K562 (cell line): ENCODE measurements around the gene IGSF9. TPM values are rescaled to one million over a fixed set of nuclear protein-coding genes. Genes with fewer than 3 reads are reported as not detected.

Source experiments
- MLX ChIP-seq, 2 experiments: fragments of 450-650 bp in 1 of 2; sonication (generic) in 1 of 2; formaldehyde crosslinking; conservative IDR thresholded peaks; 2 replicates each; pipeline versions ENCODE4 v1.4.0 to v1.8.1; 2020 to 2022; ENCODE audit warnings: mild to moderate bottlenecking in 1 of 2, missing genetic modification reagents in 1 of 2
- RNF219 ChIP-seq: fragments of 250-450 bp; sonication (Bioruptor Pico); IDR thresholded peaks from 2 replicates; pipeline ENCODE4 v1.5.0; 2022; ENCODE audit warnings: mild to moderate bottlenecking
- ZNF668 ChIP-seq: fragments of 250-450 bp; sonication (Bioruptor Pico); IDR thresholded peaks from 2 replicates; pipeline ENCODE4 v1.8.0; 2022; ENCODE audit warnings: mild to moderate bottlenecking, inconsistent platforms
- ZNF785 ChIP-seq: fragments of 250-450 bp; sonication (Bioruptor Pico); IDR thresholded peaks from 2 replicates; pipeline ENCODE4 v1.4.0; 2020; ENCODE audit warnings: mild to moderate bottlenecking
- polyA plus RNA-seq, 8 experiments: library from polyadenylated mRNA; depleted of rRNA in 4 of 8; stranded (reverse) in 5 of 8; unstranded in 3 of 8; fragments of >200 nt; fragmentation: Nextera tagmentation in 2 of 8; fragmentation: Illumina TruSeq in 1 of 8; extraction: Ambion mirVana in 2 of 8; extraction: Trizol in 1 of 8; gene quantifications; 2 replicates each; pipeline versions ENCODE4 v1.2.1 to v1.2.3, GENCODE V29; 2011 to 2014; ENCODE audit warnings: inconsistent platforms in 1 of 8, missing spikeins in 1 of 8
- total RNA-seq, 7 experiments: library from RNA; depleted of rRNA in 6 of 7; stranded (reverse); fragments of >200 nt in 6 of 7; fragmentation: Illumina TruSeq in 2 of 7; extraction: Trizol in 2 of 7; gene quantifications; 2 replicates each; pipeline versions ENCODE4 v1.2.1 to v1.2.3, GENCODE V29; 2011 to 2021; ENCODE audit warnings: low replicate concordance in 1 of 7
- TF ChIP-seq, protein P1 (sequence below): fragments of 250-450 bp; sonication (Bioruptor Pico); IDR thresholded peaks from 2 replicates; pipeline ENCODE4 v1.4.0; 2020; ENCODE audit warnings: mild to moderate bottlenecking, moderate library complexity
- TF ChIP-seq, protein P2 (sequence below): fragments of 450-650 bp; formaldehyde crosslinking; IDR thresholded peaks from 2 replicates; pipeline ENCODE4 v1.4.0; 2022; ENCODE audit warnings: missing genetic modification characterization

The IGSF9 gene
- total and polyA plus RNA-seq, 9 of the 15 experiments (the other 6 are each of a cell fraction or from before 2014, with no cell fraction given), result 0.03 to 0.29 (median 0.07) TPM; not detected in 1

- TF ChIP-seq, protein P1, sequence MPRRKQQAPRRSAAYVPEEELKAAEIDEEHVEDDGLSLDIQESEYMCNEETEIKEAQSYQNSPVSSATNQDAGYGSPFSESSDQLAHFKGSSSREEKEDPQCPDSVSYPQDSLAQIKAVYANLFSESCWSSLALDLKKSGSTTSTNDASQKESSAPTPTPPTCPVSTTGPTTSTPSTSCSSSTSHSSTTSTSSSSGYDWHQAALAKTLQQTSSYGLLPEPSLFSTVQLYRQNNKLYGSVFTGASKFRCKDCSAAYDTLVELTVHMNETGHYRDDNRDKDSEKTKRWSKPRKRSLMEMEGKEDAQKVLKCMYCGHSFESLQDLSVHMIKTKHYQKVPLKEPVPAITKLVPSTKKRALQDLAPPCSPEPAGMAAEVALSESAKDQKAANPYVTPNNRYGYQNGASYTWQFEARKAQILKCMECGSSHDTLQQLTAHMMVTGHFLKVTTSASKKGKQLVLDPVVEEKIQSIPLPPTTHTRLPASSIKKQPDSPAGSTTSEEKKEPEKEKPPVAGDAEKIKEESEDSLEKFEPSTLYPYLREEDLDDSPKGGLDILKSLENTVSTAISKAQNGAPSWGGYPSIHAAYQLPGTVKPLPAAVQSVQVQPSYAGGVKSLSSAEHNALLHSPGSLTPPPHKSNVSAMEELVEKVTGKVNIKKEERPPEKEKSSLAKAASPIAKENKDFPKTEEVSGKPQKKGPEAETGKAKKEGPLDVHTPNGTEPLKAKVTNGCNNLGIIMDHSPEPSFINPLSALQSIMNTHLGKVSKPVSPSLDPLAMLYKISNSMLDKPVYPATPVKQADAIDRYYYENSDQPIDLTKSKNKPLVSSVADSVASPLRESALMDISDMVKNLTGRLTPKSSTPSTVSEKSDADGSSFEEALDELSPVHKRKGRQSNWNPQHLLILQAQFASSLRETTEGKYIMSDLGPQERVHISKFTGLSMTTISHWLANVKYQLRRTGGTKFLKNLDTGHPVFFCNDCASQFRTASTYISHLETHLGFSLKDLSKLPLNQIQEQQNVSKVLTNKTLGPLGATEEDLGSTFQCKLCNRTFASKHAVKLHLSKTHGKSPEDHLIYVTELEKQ (CRISPR knock-in tag), result no peak
- no peak for TF ChIP-seq ZNF785 (CRISPR knock-in tag)
- TF ChIP-seq RNF219, result no peak
- no peak for TF ChIP-seq MLX (CRISPR knock-in tag; conservative IDR thresholded peaks at IDR 0.05)
- no peak for TF ChIP-seq ZNF668 (CRISPR knock-in tag)
- TF ChIP-seq, protein P2, sequence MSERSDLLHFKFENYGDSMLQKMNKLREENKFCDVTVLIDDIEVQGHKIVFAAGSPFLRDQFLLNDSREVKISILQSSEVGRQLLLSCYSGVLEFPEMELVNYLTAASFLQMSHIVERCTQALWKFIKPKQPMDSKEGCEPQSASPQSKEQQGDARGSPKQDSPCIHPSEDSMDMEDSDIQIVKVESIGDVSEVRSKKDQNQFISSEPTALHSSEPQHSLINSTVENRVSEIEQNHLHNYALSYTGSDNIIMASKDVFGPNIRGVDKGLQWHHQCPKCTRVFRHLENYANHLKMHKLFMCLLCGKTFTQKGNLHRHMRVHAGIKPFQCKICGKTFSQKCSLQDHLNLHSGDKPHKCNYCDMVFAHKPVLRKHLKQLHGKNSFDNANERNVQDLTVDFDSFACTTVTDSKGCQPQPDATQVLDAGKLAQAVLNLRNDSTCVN (CRISPR knock-in tag), result no peak
Measured at GRCh38 chr1:159972443-159973205, 27.2 kb upstream of the IGSF9 start (continued).
